ENCODE data around the gene GTPBP3.
A peak's percentile ranks its signal among the peaks of the same experiment; 100 is the strongest.
"Not testable (repeated sequence)": the region's sequence is repeated elsewhere in the genome, so short reads cannot be mapped to it uniquely, and the experiment has no call there.

The GTPBP3 gene

GRCh38 chr19:17336872-17337674, at the start of gene GTPBP3:
TSS of gene GTPBP3 (plus strand) at chr19:17337553. CDS start at chr19:17337612, 59 bp downstream.
- peak; percentile 89 to 100 (median 98) for DNase-seq
- intact Hi-C loops (cut with DNase I), result loop anchor here (2.0 to 10.0 kb wide), 2 partner anchors 34 to 138 kb away; partner anchors contain the start of genes ABHD8 and SLC27A1

GRCh38 chr19:17289489-17289888, 47.9 kb upstream of the GTPBP3 start:
- intact Hi-C loops (cut with DNase I), result no loop called here
- peak in 7 of 10 donors; percentile 18 to 90 (median 49) for DNase-seq

- DNase-seq, result peak in 5 of 10 donors; percentile 48 to 92 (median 51)
- intact Hi-C loops (cut with DNase I), result no loop called here
These were observed 44.9 kb upstream of the GTPBP3 start for GRCh38 chr19:17292301-17293074.

DNA sequence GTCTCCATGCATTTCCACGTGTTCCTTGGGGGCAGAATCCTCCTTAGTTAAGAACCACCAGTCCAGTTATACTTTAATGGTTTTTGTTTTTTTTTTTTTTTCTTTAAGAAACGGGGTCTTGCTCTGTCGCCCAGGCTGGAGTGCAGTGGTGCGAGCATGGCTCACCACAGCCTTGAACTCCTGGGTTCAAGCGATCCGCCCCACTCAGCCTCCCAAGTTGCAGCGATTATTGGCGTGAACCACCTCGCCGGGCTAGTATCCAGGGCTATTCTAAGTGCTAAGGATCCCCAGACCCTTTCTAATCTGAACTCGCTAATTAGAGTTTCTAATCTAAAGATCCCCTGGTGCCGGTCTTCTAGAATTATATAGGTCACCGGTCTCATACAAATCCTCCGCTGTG, 43.7 kb upstream of the GTPBP3 start:
- intact Hi-C loops (cut with DNase I), result no loop called here
- DNase-seq, result no peak

DNA sequence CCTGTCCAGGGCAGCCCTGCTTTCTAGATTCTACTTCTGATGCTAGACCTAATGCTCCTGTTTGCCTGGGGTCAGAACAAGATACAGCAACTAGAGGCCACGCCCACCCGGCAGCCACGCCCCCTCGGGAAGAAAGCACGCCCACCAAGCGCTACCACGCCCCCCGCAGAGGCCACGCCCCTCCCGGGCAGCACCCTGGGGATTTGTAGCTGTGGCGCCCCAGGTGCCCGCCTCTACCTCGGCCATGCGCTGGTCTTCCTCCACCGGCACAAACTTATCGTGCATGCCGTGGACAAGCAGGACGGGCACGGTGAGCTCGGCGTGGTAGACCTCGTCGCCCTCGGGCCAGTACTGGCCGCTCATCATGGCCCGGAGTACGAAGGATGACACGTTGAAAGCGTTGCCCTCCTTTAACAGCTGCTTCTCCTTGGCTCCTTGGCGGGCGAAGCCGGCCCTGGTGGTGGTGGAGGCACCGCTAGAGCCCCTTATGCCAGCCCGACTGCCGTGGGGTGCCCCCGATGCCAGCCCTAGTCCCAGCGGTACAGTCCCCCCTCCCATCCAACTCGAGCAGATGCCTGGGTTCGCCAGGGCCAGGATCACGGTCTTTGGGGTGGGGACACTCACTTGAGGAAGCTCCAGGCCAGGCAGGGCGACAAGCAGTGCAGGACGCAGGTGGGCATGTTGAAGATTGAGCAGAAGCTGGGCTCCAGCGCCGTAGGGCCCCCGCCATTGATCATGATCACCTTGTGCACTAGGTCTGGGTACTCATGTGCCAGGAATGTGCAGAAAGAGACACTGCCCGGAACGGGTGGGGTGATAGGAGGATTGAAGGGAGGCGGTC, 43.1 kb upstream of the GTPBP3 start:
- intact Hi-C loops (cut with DNase I), result no loop called here
- peak in 1 of 10 donors; percentile 87 for DNase-seq

DNA sequence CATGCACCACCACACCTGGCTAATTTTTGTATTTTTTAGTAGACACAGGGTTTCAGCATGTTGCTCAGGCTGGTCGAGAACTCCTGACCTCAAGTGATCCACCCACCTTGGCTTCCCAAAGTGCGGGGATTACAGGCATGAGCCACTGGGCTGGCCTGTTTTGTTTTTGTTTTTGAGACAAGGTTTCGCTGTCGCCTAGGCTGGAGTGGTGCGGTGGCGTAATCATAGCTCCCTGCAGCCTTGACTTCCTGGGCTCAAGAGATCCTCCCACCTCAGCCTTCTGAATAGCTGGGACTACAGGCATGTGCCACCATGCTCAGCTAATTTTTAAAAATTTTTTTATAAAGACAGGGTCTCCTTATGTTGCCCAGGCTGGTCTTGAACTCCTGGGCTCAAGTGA, 41.8 kb upstream of the GTPBP3 start:
- DNase-seq; intact Hi-C loops (cut with DNase I): not testable (repeated sequence)

GRCh38 chr19:17296273-17296672, 41.1 kb upstream of the GTPBP3 start:
- no peak for DNase-seq
- intact Hi-C loops (cut with DNase I), result no loop called here

- no peak for DNase-seq
- intact Hi-C loops (cut with DNase I), result no loop called here
These were observed 40.4 kb upstream of the GTPBP3 start for GRCh38 chr19:17296976-17297375.

GRCh38 chr19:17300992-17301619, 36.2 kb upstream of the GTPBP3 start:
- intact Hi-C loops (cut with DNase I), result no loop called here
- DNase-seq, result peak in 1 of 10 donors; percentile 84

GRCh38 chr19:17302391-17303166, 34.8 kb upstream of the GTPBP3 start:
- DNase-seq, result peak in 8 of 10 donors; percentile 29 to 94 (median 58)
- intact Hi-C loops (cut with DNase I), result loop anchor here (2.0 kb wide), 1 partner anchor 34 kb away; the partner anchor contains the start of gene GTPBP3

DNA sequence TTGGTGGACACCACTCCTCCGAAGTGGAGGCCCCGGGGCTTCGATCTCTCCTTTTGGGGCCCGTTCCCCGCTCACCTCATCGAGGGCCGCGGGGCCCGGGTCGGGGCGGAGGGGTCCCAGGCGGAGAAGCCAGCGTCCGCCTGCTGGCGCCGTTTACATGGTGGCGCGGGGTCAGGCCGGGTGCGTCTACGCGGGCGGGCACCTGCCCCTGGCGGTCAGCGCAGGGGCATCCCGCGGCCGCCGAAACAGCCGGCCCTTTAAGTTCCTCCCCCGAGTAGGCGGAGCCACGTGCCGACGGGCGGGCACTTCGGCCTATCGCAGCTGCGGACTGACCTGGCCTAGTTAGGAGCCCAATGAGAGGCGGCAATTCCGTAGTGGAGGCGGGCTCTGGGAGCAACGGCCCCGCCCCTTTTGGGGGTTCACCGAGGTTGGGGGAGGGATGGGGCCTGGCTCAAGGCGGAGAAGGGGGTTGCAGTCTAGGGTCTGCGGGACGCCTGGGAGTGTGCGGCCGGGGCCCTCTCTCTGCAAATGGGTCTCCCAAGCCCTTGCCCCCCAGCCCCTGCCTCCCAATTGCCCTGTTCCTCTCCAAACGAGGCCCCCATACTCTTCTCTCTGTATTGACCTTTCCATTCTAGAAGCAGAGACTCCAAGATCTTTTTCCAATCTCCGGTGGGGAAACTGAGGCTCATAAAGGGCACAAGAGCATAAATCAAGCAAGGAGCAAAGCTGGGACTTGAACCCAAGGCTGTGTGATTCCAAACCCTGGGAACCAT, 34.0 kb upstream of the GTPBP3 start, which contains the start of gene ABHD8:
Gene ABHD8, minus strand, starts transcription at position 259 of the 773 bp plus-strand sequence. CDS start 1,809 bp downstream, outside the sequence.
- intact Hi-C loops (cut with DNase I), result loop anchor here (2.0 kb wide), 1 partner anchor 33 kb away; the partner anchor contains the start of gene GTPBP3
- peak; percentile 80 to 100 (median 96) for DNase-seq

GRCh38 chr19:17303940-17304267, 33.4 kb upstream of the GTPBP3 start:
- intact Hi-C loops (cut with DNase I), result loop anchor here (2.0 kb wide), 1 partner anchor 33 kb away; the partner anchor contains the start of gene GTPBP3
- DNase-seq, result no peak

DNA sequence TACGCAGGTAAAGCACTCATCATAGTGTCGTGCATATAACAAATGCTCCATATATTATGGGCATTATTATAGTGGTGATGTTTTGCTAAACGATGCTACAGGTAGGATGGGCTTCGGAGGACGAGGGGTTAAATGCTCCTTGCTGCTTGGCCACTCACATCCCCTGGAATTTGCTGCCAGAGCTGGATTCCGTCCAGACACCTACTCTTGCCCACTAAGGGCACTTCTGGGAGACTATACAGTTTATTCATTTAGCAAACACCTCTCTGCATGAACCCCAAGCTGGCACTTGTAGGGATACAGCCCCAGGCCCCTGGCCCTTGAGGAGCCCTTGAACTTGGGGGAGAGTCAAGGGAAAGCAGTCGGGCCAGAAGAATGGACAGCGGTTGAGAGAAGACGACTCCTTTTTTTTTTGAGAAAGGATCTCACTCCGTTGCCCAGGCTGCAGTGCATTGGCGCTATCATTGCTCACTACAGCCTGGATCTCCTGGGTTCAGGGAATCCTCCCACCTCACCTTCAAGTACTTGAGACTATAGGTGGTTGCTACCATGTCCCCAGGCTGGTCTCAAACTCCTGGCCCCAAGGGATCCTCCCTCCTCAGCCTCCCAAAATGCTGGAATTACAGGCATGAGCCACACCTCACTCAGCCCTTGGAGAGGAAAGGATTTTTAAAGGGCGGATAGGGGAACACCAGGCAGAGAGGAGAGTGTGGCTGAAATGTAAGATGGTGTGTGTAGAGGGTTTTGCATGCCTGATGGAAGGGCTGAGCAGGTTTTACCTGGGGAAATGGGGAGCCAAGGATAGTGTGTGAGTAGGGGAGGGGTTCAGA, 32.8 kb upstream of the GTPBP3 start:
- intact Hi-C loops (cut with DNase I), result loop anchor here (5.0 kb wide), 1 partner anchor 37 kb away; the partner anchor contains the start of gene BABAM1
- no peak for DNase-seq

DNA sequence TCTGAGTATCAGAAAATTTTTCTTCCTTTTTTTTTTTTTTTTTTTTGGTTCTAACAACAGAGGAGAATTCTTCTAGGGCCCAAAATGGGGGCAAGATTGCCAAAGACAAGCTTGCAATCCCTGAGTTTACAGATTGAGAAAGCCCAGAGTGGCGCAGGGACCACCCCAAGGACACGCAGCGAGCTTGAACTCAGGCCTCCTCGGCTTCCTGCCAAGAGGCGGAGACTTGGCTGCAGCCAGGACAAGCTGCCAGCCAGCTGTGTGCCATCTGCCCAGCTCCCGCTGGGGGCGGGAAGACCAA, 32.2 kb upstream of the GTPBP3 start:
- intact Hi-C loops (cut with DNase I), result loop anchor here (5.0 kb wide), 1 partner anchor 38 kb away; the partner anchor contains the start of gene BABAM1
- DNase-seq, result no peak

DNA sequence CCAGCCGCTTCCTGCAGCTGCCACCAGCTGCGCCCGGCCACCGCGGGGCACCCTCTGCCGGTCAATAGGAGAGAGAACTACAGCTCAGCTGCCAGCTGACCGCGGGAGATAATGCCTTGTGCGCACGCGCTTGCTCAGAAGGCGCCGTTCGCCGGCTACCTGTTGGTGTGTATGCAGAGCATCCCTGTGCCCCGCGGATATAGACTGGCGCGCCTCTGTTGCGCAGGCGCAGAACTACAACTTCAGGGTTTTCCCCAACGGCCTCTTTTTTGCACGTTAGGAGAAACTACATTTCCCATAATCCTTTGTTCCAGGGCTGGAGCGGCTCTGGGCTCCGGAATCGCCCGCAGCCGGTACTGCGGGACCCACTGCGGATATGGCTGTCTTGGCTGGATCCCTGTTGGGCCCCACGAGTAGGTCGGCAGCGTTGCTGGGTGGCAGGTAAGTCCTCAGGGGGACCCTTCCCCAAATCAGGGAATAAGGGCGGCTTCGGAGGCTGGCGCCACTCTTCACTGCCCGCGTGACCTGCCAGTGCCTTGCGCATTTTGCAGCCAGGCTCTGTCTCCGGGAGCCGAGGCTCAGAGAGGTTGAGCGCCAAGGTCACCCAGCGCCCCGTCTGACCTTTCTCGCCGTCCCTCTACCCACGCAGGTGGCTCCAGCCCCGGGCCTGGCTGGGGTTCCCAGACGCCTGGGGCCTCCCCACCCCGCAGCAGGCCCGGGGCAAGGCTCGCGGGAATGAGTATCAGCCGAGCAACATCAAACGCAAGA, 31.7 kb upstream of the GTPBP3 start, which contains the start of gene MRPL34:
Gene MRPL34, plus strand, starts transcription at position 356 of the 768 bp plus-strand sequence. Its CDS starts 21 bp downstream, at position 377.
- intact Hi-C loops (cut with DNase I), result loop anchor here (5.0 kb wide), 1 partner anchor 38 kb away; the partner anchor contains the start of gene BABAM1
- DNase-seq, result peak; percentile 93 to 100 (median 96)

DNA sequence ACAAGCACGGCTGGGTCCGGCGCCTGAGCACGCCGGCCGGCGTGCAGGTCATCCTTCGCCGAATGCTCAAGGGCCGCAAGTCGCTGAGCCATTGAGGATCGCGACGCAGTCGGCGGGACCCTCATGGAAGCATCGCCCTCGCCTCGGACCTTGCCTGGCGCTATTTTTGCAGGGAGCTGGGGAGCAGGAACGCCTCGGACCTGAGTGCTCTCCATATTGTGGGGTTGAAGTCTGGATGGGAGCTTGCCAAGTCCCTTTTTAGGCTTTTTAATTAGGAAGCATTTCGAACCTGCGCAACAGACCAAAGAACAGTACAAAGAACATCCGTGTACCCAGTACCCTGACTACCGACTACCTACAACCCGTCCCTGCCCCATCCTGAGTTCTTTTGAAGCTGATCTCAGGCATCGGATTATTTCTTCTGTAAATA, 31.1 kb upstream of the GTPBP3 start:
- intact Hi-C loops (cut with DNase I), result loop anchor here (5.0 kb wide), 1 partner anchor 39 kb away; the partner anchor contains the start of gene BABAM1
- DNase-seq, result no peak
